EH (cell line): ENCODE data around the gene SIRT3.

Source experiments
- DNase-seq: peaks from one replicate; pipeline ENCODE4 v3.0.0-alpha.2; 2015; ENCODE audit warnings: low read depth

The SIRT3 gene

DNA sequence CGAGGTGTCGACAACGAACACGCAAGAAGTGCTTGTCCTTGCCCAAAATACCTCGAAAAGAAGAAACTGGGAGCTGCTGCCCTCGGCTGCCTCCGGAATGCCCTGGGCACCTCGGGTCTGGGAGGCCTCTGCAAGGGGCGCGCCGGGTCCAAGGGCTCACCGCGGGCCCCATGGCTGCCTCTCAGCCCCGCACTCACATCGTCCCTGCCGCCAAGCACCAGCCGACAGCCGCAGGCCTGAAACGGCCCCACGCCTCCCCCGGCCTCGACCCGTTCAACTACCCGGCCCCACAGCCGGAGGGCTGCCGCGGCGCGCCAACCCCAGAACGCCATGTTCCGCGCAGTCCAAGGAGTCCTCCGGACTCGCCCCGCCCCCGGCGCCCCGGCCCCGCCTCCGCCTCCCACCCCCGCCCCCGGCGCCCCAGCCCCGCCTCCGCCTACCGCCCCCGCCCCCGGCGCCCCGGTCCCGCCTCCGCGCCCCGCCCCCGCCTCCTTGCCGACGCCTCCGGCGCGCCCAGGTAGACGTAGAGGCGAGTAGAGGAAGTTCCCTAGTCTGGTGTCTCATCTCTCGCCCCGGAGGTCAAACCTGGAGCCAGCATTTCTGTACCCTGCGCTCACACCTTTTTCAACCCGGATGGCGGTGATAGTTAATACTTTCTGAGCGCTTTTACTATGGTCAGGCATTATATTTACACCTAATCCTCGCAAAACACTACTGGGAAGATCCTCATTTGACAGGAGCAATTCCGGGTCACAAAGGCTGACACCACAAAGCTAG lies at the start of gene SIRT3:
SIRT3 (minus strand) TSS at position 346 of the 777 bp plus-strand sequence; CDS start at position 332, 14 bp downstream.
- peak; percentile 80 for DNase-seq

DNA sequence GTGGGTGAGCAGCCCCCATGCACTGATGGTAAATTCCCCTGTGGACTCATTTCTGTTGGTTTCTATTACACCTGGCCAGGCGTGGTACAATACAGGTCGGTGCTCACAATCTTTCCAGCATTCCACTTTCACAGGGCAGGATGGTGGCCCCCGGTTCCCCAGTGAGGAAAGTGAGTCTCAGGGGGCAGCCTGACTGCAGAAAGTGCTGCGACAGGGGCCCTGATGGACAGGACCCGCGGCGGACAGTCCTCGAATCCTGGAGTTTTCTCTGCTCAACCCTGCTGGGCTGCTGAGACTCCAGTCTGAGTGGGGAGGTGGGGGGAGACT lies 49.7 kb upstream of the SIRT3 start:
- no peak for DNase-seq

DNA sequence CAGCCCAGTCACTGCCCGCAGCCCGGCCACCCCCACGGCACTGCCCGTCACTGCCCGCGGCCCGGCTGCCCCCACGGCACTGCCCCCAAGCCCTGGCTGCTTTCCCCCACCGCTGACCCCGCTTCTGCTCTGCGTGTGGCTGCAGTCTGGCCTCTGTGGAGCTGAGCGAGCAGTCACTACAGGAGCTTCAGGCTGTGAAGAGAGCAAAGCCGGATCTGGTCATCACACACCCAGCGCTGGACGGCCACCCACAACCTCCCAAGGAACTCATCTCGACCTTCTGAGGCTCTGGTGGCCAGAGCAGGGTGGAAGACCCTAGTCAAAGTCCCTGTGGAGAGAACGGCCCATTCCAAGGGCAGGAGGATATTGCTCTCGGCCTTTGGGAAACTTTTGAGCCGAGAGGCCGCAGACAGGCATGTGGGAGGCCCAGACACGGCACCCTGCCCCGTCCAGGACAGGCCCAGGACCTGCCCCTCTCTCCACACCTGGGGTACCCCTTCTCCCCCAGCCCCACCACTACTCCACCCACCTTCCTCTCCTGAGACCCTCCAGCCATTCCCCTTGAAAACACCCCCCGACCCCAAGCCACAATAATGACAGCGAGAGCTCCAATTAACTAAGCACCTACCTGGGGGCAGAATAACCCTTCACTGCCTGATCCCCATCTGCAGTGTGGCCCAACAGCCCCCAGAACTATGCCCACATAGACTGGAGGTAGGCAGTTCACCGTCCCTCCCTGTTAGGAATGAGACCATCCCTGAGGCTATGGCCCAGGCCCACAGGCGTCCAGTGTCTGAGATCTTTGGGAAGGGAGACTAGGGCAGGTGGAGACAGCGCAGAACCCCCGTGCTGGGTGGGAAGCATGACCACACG lies 49.1 kb upstream of the SIRT3 start:
- DNase-seq = no peak

DNA sequence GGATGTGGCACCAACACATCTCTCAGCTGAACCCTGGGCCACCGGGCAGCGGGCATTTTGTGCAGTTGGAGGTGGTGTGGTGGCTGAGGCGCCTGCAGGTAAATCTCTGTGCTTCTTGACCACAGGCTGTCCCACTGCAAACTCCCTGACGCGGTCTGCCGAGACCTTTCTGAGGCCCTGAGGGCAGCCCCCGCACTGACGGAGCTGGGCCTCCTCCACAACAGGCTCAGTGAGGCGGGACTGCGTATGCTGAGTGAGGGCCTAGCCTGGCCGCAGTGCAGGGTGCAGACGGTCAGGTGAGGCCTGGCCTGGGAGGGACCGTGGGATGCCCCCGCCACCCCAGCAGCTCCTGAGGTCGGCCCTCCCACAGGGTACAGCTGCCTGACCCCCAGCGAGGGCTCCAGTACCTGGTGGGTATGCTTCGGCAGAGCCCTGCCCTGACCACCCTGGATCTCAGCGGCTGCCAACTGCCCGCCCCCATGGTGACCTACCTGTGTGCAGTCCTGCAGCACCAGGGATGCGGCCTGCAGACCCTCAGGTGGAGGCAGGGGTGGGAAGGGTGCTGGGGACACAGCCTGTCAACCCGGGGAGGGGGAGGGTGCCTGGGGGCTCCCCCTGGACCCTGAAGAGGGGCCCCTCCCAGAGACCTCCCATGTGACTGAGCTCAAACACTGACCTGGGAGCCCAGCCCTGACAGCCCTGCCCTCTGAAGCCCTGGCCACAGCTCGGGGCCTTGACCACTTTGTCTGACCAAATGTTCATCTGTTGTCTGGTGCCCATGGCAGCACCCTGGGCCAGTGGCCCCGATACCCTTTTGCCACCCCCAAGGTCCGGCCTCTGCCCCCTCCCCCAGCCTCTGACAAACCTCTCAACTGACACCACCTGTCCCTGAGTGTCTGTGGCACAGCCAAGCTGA lies 48.2 kb upstream of the SIRT3 start:
- DNase-seq = no peak

DNA sequence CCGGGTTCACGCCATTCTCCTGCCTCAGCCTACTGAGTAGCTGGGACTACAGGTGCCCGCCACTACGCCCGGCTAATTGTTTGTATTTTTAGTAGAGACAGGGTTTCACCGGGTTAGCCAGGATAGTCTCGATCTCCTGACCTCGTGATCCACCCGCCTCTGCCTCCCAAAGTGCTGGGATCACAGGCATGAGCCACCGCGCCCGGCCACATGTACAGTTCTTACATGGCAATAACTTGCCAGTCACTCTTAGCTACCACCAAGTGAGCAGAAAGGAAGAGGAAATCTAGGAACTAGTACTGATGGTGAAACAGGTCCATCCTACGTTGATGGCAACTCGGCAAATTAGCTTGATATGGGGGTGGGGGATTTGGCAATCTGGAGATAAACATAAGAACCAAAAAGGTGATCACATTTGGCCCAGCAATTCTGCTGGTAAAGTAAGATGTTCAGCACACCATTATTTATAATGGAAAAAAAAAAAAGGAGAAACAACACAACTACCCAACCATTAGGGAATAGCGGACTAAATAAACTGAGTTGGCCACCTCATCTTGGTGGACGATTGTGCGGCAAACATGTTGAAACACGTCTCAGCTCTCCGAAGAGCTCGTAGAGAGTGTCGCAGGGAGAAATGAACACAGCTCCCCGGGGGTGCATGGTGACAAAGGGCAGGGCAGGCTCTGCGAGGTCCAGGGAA lies 47.4 kb upstream of the SIRT3 start:
- DNase-seq = no peak

DNA sequence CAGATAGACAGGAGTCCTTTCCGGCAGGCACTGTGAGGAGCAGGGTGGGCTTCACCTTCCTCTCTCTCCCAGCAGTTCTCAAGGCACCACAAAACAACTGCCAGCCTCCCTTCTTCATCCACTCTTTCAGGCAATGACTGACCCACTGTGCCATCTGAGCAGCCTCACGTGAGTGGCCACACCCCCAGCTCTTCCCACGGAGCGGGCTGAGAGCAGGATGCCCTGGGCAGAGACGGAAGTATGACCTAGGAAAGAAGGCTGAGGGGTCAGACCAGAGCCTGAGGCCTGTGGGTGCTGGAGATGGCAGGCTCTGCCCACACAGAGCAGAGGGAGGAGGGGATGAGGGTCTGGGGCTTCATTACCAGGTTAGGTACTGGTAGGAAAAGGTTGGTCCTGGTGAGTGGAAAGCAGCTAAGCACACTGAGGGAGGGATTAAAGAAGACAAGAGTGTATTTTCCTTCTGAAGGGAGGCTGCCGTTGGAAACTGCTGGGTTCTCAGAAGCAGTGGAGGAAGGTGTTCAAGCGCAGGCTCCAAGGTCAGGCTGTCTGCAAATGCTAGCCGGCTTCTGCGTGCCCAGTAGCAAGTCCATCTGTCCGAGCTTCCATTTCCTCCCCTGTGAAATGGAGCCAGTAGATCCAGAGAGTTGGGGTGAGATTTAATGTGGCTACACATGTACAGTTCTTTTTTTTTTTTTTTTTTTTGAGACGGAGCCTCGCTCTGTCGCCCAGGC lies 46.7 kb upstream of the SIRT3 start:
- no peak for DNase-seq

DNA sequence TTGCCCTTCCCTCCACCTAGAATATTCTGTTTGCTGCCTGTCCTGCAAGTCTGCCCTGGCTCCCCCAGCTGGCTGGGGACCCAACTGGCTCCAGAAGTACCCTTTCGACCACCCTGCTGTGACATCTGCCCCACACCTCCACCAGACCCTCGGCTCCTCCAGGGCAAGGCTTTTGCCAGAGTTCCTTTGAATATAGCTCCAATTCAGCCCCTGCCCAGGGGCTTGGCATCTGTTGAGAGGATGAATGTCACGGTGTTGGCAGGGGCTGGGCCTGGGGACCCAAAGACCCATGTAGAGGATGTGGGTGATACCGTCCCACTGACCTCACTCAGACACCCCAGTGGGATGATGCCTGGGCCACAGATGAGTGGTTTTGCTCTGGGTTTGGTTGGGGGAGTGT lies 46.0 kb upstream of the SIRT3 start:
- no peak for DNase-seq

DNA sequence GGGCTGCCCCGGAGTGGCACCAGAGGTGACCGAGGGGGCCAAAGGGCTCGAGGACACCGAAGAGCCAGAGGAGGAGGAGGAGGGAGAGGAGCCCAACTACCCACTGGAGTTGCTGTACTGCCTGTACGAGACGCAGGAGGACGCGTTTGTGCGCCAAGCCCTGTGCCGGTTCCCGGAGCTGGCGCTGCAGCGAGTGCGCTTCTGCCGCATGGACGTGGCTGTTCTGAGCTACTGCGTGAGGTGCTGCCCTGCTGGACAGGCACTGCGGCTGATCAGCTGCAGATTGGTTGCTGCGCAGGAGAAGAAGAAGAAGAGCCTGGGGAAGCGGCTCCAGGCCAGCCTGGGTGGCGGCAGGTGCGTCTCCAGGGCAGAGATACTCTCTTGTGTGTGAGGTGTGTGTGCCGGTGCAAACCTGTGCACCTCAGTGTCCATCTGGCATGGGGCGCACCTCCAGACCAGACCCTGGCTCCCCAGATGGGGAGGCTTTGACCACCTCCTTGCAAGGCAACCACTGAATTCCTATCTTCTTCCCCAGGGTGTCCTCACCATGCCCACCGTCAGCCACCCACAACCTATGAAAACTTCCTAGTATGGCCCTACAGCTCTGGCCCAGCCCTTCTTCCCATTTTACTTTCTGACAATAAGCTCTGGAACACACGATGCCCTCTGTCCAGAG lies 45.5 kb upstream of the SIRT3 start:
- no peak for DNase-seq

DNA sequence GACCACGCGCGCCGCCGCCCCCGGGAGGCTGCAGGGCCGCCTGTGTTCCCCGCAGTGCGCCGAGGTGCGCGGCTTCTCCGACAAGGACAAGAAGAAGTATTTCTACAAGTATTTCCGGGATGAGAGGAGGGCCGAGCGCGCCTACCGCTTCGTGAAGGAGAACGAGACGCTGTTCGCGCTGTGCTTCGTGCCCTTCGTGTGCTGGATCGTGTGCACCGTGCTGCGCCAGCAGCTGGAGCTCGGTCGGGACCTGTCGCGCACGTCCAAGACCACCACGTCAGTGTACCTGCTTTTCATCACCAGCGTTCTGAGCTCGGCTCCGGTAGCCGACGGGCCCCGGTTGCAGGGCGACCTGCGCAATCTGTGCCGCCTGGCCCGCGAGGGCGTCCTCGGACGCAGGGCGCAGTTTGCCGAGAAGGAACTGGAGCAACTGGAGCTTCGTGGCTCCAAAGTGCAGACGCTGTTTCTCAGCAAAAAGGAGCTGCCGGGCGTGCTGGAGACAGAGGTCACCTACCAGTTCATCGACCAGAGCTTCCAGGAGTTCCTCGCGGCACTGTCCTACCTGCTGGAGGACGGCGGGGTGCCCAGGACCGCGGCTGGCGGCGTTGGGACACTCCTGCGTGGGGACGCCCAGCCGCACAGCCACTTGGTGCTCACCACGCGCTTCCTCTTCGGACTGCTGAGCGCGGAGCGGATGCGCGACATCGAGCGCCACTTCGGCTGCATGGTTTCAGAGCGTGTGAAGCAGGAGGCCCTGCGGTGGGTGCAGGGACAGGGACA lies 44.8 kb upstream of the SIRT3 start:
- DNase-seq = no peak

DNA sequence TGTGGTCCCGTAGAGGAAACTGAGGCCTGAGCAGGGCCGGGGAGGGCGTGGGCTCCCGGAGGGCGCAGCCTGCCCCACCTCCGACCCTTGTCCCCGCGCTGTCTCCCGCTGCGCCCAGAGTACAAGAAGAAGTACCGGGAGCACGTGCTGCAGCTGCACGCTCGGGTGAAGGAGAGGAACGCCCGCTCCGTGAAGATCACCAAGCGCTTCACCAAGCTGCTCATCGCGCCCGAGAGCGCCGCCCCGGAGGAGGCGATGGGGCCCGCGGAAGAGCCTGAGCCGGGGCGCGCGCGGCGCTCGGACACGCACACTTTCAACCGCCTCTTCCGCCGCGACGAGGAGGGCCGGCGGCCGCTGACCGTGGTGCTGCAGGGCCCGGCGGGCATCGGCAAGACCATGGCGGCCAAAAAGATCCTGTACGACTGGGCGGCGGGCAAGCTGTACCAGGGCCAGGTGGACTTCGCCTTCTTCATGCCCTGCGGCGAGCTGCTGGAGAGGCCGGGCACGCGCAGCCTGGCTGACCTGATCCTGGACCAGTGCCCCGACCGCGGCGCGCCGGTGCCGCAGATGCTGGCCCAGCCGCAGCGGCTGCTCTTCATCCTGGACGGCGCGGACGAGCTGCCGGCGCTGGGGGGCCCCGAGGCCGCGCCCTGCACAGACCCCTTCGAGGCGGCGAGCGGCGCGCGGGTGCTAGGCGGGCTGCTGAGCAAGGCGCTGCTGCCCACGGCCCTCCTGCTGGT lies 44.0 kb upstream of the SIRT3 start:
- peak; percentile 31 for DNase-seq

DNA sequence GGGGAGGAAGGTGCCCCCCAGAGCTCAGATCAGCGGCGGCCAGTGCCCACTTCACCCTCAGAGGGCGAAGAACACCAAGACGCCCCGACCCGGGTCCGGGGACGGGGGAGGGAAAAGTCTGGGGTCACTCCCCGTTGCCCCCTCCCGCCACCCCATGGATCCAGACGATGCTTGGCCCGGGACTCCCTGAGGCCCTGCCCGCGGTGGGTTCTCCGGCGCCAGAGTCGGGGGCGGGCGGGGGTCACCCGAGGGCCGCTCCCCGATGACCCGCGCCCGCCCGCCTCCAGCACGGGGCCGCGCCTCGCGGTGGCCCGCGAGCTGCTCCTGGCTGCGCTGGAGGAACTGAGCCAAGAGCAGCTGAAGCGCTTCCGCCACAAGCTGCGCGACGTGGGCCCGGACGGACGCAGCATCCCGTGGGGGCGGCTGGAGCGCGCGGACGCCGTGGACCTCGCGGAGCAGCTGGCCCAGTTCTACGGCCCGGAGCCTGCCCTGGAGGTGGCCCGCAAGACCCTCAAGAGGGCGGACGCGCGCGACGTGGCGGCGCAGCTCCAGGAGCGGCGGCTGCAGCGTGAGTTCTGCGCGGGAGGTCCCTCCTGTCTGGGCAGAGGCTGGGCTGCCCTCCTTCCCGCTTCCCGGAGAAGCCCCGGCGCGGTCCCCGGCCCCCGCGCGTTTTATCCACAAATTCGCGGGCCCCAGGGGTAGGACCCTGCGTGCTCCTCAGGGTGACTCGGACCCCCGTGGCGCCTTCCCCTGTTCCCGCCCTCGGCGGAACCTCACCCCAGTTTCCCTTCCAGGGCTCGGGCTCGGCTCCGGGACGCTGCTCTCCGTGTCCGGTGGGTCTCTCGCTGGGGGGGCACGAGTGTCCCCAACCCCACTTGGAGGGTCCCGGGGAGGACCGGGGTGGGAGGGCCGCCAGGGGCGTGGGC lies 43.2 kb upstream of the SIRT3 start:
- DNase-seq = no peak

DNA sequence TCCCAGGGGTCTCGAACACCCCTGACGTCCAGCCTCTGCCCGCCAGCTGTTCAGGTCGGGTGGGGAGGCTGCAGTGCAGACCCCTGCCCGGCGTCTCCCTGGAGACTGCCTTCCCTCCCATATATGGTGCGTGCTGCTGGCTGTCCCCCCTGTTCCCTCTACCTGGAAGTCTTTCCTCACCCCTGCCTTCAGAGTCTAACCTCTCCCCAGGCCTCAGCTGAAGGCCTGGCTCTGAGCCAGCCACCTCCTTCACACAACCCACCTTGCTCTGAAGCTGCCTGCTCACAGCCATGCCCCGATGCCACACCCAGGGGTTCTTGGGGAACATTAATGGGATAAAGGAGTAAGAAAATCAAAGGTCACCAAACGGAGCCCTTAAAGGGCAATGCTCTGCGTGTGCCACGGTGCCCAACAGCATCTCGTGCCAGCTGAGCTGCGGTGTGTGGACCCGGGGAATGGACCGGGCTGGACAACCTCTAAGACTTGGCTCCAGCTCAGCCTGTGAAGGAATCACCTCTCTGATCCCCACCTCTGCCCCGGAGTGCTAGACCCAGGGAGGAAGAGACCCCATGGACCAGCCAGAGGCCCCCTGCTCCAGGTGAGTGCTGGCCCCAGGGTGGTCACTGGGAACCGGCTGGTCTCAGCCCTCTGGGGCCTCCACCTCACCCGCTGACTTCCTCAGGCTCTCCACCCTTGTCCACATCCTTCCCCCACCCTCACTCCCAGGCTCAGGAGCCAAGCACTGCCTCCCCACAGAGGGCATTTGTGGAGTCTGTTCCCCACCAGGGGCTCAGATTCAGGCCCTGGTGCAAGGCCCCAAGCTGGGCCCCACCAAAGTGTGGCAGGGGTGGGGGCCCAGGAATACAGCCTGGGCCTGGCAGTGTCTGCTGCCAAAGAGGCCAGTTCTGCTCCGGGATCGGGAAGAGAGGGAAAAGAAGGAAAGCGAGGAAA lies 42.1 kb upstream of the SIRT3 start, which contains the start of gene NLRP6:
NLRP6 (plus strand) TSS at position 407 of the 951 bp plus-strand sequence; CDS start at position 570, 163 bp downstream.
- DNase-seq = no peak

DNA sequence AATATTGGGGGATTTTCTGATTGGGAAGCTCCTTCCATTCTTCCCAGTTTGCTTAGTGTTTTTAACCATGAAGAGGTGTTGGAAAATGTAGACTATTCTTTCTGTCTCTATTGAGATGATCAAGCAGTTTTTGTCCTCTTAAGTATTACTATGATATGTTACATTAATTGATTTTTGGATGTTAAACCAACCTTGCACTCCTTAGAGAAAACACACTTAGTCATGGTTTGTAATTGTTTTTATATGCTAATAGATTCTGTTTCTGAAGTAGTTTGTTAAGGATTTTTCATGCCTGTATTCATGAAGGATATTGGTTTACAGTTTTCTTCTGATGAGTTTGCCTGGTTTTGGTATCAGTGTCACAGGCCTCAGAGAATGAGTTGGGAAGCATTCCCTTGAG lies 40.1 kb upstream of the SIRT3 start:
- no peak for DNase-seq

DNA sequence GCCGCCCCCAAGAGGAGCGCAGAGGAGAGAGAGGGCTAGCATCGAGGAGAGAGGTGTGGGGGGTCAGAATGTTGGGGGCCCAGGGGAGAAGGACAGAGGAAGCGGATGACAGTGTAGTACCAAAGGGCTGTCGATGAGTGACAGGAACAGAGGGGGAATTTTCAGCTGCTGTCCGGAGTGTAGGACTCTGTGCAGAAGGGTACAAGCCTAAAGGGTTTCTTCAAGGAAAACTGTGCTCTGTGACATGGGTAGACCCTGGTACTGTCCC lies 36.7 kb upstream of the SIRT3 start:
- no peak for DNase-seq

DNA sequence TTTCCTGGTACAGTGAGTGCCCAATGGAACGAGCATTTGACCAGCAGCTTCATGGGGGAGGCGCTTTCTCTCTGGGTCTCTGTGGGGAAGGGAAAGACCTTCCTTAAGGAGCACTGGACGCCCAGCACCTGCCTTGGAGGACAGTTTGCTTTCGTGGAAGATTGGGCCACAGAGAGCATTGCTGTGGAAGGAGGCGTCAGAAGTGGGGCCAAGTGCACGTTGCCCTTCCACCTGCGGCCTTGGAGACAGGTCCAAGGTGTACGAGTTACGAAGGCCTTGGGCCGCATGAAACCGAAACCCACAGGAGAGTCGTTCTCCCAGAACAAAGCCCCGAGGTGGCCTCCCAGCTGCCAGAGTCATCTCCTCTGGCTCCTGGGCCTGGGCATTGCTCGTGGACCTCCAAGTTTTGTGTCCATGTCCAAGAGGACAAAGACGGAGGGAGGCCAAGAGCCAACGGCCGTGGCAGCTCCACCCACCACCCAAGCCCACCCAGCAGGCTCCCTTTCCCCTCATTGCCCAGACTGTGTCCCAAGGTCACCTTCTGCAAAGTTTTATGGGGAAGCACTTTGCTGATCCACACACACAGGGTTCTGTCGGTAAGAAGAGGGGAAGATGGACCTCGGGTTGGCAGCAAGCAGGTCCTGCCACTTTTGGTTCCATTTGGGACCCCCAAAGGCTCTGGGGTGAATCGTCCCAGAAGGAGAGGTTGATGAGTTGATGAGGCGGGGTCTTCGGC lies 36.2 kb upstream of the SIRT3 start:
- no peak for DNase-seq

DNA sequence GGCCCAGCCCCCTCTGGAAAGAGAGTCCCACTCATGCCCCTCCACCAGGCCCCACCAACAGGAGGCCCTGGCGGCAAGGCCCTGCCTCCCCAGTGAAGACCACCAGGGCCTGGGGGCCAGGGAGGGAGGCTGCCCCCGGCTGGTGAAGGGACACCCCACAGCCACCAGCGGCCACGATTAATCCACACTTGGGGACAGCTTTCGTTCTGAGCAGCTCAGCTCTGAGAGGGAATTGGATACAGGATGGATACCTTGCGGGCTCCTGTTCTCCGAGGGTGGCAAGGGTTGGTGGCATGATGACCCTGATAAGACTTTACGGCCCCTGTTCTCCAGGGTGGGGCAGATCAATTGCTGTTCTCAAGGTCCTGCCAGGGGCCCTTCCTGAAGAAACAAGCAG lies 35.2 kb upstream of the SIRT3 start:
- DNase-seq = no peak
